EL (cell line): ENCODE measurements around the gene NIPSNAP2.
"Not testable (repeated sequence)": the region's sequence is repeated elsewhere in the genome, so short reads cannot be mapped to it uniquely, and the experiment has no call there.

Experiments
- DNase-seq: peaks from one replicate; pipeline ENCODE4 v3.0.0-alpha.2; 2016

The NIPSNAP2 gene

GRCh38 chr7:55964261-55965099 lies at the start of gene NIPSNAP2:
NIPSNAP2 (plus strand) TSS chr7:55964585; CDS start chr7:55964610, 25 bp downstream.
- DNase-seq, result peak; percentile 69

- DNase-seq, result no peak
These were observed 46.6 kb upstream of the NIPSNAP2 start for GRCh38 chr7:55917771-55918170.

- no peak for DNase-seq
These were observed 36.2 kb upstream of the NIPSNAP2 start for GRCh38 chr7:55928006-55928767.

GRCh38 chr7:55931421-55932151 lies 32.8 kb upstream of the NIPSNAP2 start:
- DNase-seq, result no peak

- DNase-seq, result no peak
These were observed 24.8 kb upstream of the NIPSNAP2 start for GRCh38 chr7:55939514-55940123.

- no peak for DNase-seq
These were observed 17.8 kb upstream of the NIPSNAP2 start for GRCh38 chr7:55946545-55946944.

GRCh38 chr7:55951637-55952351 lies 12.6 kb upstream of the NIPSNAP2 start, which contains the start of gene MRPS17:
MRPS17 (plus strand) TSS chr7:55951877; CDS start chr7:55953196, 1,319 bp downstream.
- peak; percentile 84 for DNase-seq

- DNase-seq, result not testable (repeated sequence)
These were observed 12.1 kb upstream of the NIPSNAP2 start for GRCh38 chr7:55952352-55952671.

- DNase-seq, result no peak
These were observed 10.5 kb upstream of the NIPSNAP2 start for GRCh38 chr7:55953707-55954475.

GRCh38 chr7:55957190-55957589 lies 7.2 kb upstream of the NIPSNAP2 start:
- DNase-seq, result no peak

- peak; percentile 5 for DNase-seq
These were observed 2.4 kb upstream of the NIPSNAP2 start for GRCh38 chr7:55962014-55962413.

- no peak for DNase-seq
These were observed 709 bp upstream of the NIPSNAP2 start for GRCh38 chr7:55963584-55964168.

- DNase-seq, result no peak
These were observed 700 bp downstream of the NIPSNAP2 start for GRCh38 chr7:55965100-55965470.

- DNase-seq, result peak; percentile 58
These were observed 1.5 kb downstream of the NIPSNAP2 start for GRCh38 chr7:55965805-55966421.

- no peak for DNase-seq
These were observed 2.5 kb downstream of the NIPSNAP2 start for GRCh38 chr7:55966851-55967250.

- DNase-seq, result no peak
These were observed 5.0 kb downstream of the NIPSNAP2 start for GRCh38 chr7:55969391-55969790.

- no peak for DNase-seq
These were observed 6.2 kb downstream of the NIPSNAP2 start for GRCh38 chr7:55970561-55970960.

- DNase-seq, result no peak
These were observed 6.6 kb downstream of the NIPSNAP2 start for GRCh38 chr7:55970978-55971377.

GRCh38 chr7:55973747-55974250 lies 9.4 kb downstream of the NIPSNAP2 start:
- DNase-seq, result no peak

- no peak for DNase-seq
These were observed 11.7 kb downstream of the NIPSNAP2 start for GRCh38 chr7:55975988-55976633.
